MM.1S (cell line): ENCODE results near the gene FNDC7.

ENCODE experiments used
- DNase-seq: peaks from one replicate; pipeline ENCODE4 v3.0.0-alpha.2; 2015
- H2AFZ ChIP-seq: fragments of 300-600 bp; sonication (generic); 2 replicates; pipeline ENCODE4 v1.6.0; 2016; ENCODE audit warnings: antibody characterized with exemption, low read length
- H3F3A ChIP-seq: fragments of 300-600 bp; sonication (generic); 2 replicates; pipeline ENCODE4 v1.6.1; 2016; ENCODE audit warnings: mild to moderate bottlenecking, antibody characterized with exemption, low read length, moderate library complexity, mixed read lengths; ENCODE audit not compliant: insufficient read depth
- H3K27ac ChIP-seq: fragments of 300-600 bp; sonication (generic); 2 replicates; pipeline ENCODE4 v1.5.1; 2016; ENCODE audit warnings: mild to moderate bottlenecking, low read length
- H3K27me3 ChIP-seq: fragments of 300-600 bp; sonication (generic); replicated peaks from 2 replicates; pipeline ENCODE4 v1.6.0; 2016; ENCODE audit warnings: low read length; ENCODE audit not compliant: insufficient read depth
- H3K36me3 ChIP-seq: fragments of 300-600 bp; sonication (generic); replicated peaks from 2 replicates; pipeline ENCODE4 v1.6.1; 2016; ENCODE audit warnings: mild to moderate bottlenecking, low read length, mixed read lengths; ENCODE audit not compliant: insufficient read depth
- H3K4me1 ChIP-seq: fragments of 300-600 bp; sonication (generic); 2 replicates; pipeline ENCODE4 v1.6.1; 2016; ENCODE audit warnings: low read length, mixed read lengths
- H3K4me2 ChIP-seq: fragments of 300-600 bp; sonication (generic); 2 replicates; pipeline ENCODE4 v1.6.0; 2016; ENCODE audit warnings: low read depth, low read length
- H3K4me3 ChIP-seq: fragments of 300-600 bp; sonication (generic); 2 replicates; pipeline ENCODE4 v1.5.1; 2016; ENCODE audit warnings: low read length, mixed read lengths
- H3K79me2 ChIP-seq: fragments of 300-600 bp; sonication (generic); 2 replicates; pipeline ENCODE4 v1.6.1; 2016; ENCODE audit warnings: mixed run types, low read length, mixed read lengths
- H3K9ac ChIP-seq: fragments of 300-600 bp; sonication (generic); 2 replicates; pipeline ENCODE4 v1.6.1; 2016; ENCODE audit warnings: low read length, mixed read lengths
- H3K9me2 ChIP-seq: fragments of 300-600 bp; sonication (generic); replicated peaks from 2 replicates; pipeline ENCODE4 v1.6.1; 2016; ENCODE audit warnings: mild to moderate bottlenecking, low read length, mixed read lengths; ENCODE audit not compliant: insufficient read depth
- H3K9me3 ChIP-seq: fragments of 300-600 bp; sonication (generic); replicated peaks from 2 replicates; pipeline ENCODE4 v1.6.1; 2016; ENCODE audit warnings: mild to moderate bottlenecking, low read length, mixed read lengths; ENCODE audit not compliant: insufficient read depth
- H4K20me1 ChIP-seq: fragments of 300-600 bp; sonication (generic); 2 replicates; pipeline ENCODE4 v1.6.1; 2016; ENCODE audit warnings: mild to moderate bottlenecking, low read length, moderate library complexity, mixed read lengths; ENCODE audit not compliant: insufficient read depth
- CTCF ChIP-seq: fragments of 300-600 bp; sonication (generic); IDR thresholded peaks from 2 replicates; pipeline ENCODE4 v1.5.1; 2016; ENCODE audit warnings: antibody characterized with exemption, low read length, mixed read lengths
- EZH2 ChIP-seq: fragments of 300-600 bp; sonication (generic); optimal IDR thresholded peaks from 2 replicates; pipeline ENCODE3; 2017; ENCODE audit warnings: low read depth, mild to moderate bottlenecking, antibody characterized with exemption, low read length, mixed read lengths
- EZH2phosphoT487 ChIP-seq: fragments of 300-600 bp; sonication (generic); IDR thresholded peaks from 2 replicates; pipeline ENCODE4 v1.6.1; 2018; ENCODE audit warnings: antibody characterized with exemption, low read length

Gene FNDC7

DNA sequence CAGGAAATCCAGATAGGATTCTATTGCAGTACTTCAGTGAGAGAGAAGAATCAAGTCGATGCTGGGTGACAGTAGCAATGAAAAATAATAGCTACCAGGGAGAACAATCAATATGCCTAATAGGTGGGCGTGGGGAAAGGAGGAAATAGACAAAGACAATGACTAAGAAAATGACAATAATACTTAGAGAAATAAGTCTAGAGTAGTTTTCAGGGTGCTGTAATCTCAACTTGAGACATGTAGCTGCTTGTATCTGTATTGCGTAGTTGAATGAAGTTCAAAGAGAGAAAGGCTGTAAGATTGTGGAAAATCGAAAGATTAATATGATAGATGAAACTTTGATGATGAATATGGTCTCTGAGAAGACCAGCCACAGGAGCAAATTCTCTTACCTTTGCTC is 36.4 kb downstream of the FNDC7 start:
- Histone ChIP-seq H3K9me3 (no peaks in the 10 kb centered on the region), H3K4me2 (no peak overlapping the region), H3K79me2 (peaks cover 21% of the 10 kb centered on the region), H3K27me3 (no peaks in the 10 kb centered on the region), H3K4me3 (no peak overlapping the region), H3F3A (0 out of 2 replicates have a peak, but pooled peaks cover 6% of the 10 kb centered on the region), H3K36me3 (no peaks in the 10 kb centered on the region), H4K20me1 (no peaks in the 10 kb centered on the region), H2AFZ (no peak overlapping the region), H3K27ac (no peak overlapping the region), H3K9ac (no peak overlapping the region), H3K9me2 (no peaks in the 10 kb centered on the region), H3K4me1 (no peaks in the 10 kb centered on the region)
- no peak for DNase-seq
- TF ChIP-seq EZH2phosphoT487: no peak
- TF ChIP-seq CTCF: no peak
- TF ChIP-seq EZH2: no peak

- Histone ChIP-seq H3K4me3 (no peak overlapping the region), H4K20me1 (no peaks in the 10 kb centered on the region), H3K36me3 (no peaks in the 10 kb centered on the region), H3K9me3 (no peaks in the 10 kb centered on the region), H3F3A (0 out of 2 replicates have a peak, but pooled peaks cover 6% of the 10 kb centered on the region), H3K79me2 (peaks cover 21% of the 10 kb centered on the region), H3K9ac (no peak overlapping the region), H3K27me3 (no peaks in the 10 kb centered on the region), H2AFZ (no peak overlapping the region), H3K4me2 (no peak overlapping the region), H3K4me1 (no peaks in the 10 kb centered on the region), H3K27ac (no peak overlapping the region), H3K9me2 (no peaks in the 10 kb centered on the region)
- TF ChIP-seq CTCF: no peak
- no peak for TF ChIP-seq EZH2
- TF ChIP-seq EZH2phosphoT487: no peak
- DNase-seq: no peak
Measured at GRCh38 chr1:108750476-108751181, 37.9 kb downstream of the FNDC7 start.

GRCh38 chr1:108753363-108753762 is 40.7 kb downstream of the FNDC7 start:
- Histone ChIP-seq H3K9me3 (no peaks in the 10 kb centered on the region), H3K9me2 (no peaks in the 10 kb centered on the region), H3F3A (no peaks in the 10 kb centered on the region), H2AFZ (no peak overlapping the region), H3K27me3 (no peaks in the 10 kb centered on the region), H3K4me3 (no peak overlapping the region), H3K4me2 (no peak overlapping the region), H3K9ac (no peak overlapping the region), H3K27ac (no peak overlapping the region), H3K4me1 (no peaks in the 10 kb centered on the region), H3K36me3 (no peaks in the 10 kb centered on the region; the same call in 1 of the 2 replicates), H4K20me1 (no peaks in the 10 kb centered on the region), H3K79me2 (peaks cover 10% of the 10 kb centered on the region; the same call in 1 of the 2 replicates)
- no peak for DNase-seq
- no peak for TF ChIP-seq CTCF
- TF ChIP-seq EZH2phosphoT487: no peak
- TF ChIP-seq EZH2: no peak
